Pancreas (tissue), 10 donors: ENCODE results near the gene EMX1. TPM values are rescaled to one million over a fixed set of nuclear protein-coding genes. Genes with fewer than 3 reads are reported as not detected.
A peak's percentile ranks its signal among the peaks of the same experiment; 100 is the strongest.

Experiments
- ATAC-seq, 4 donors: fragments of 200-7000 bp; cut with Tn5 transposase; one replicate each; pipeline versions ENCODE4 v1.8.0 to v1.9.1; 2020; ENCODE audit warnings: mild to moderate bottlenecking in 4 of 4, moderate library complexity in 4 of 4
- DNase-seq, 6 donors: peaks; one replicate each; pipeline ENCODE4 v3.0.0-alpha.2; 2020
- FAIRE-seq: peaks from 2 replicates; lab custom pipeline; 2012; peaks lifted over from hg19 to GRCh38; lab: Jason Lieb, UNC
- H3K27ac ChIP-seq, 4 donors: fragments of 200-600 bp; sonication (generic); 1 replicate in 3 of 4; 2 replicates in 1 of 4; pipeline versions ENCODE4 v1.5.0 to v1.8.0; 2020
- H3K27me3 ChIP-seq, 4 donors: fragments of 200-600 bp; one replicate each; pipeline ENCODE4 v1.8.0; 2021
- H3K36me3 ChIP-seq, 3 donors: fragments of 200-600 bp; sonication (generic) in 1 of 3; one replicate each; pipeline versions ENCODE4 v1.5.0 to v1.8.0; 2020 to 2021
- H3K4me1 ChIP-seq, 3 donors: fragments of 200-600 bp; one replicate each; pipeline ENCODE4 v1.8.0; 2021
- H3K4me3 ChIP-seq, 4 donors: fragments of 200-600 bp; sonication (generic) in 2 of 4; one replicate each; pipeline versions ENCODE4 v1.5.0 to v1.8.0; 2020 to 2021
- H3K9me3 ChIP-seq, 4 donors: fragments of 200-600 bp; one replicate each; pipeline ENCODE4 v1.8.0; 2021
- CTCF ChIP-seq, 4 donors: fragments of 200-600 bp; sonication (generic) in 3 of 4; IDR thresholded peaks; one replicate each; pipeline versions ENCODE4 v1.5.0 to v1.8.0; 2021; ENCODE audit warnings: antibody characterized with exemption in 4 of 4
- WGBS, 2 donors: extraction: QIAGEN DNeasy Blood & Tissue Kit; methylation state at CpG; one replicate each; pipeline ENCODE4 v1.1.7; 2013; 5-methylcytosine and 5-hydroxymethylcytosine counted together
- intact Hi-C, 3 donors: fragments of 100-400 bp; cut with DNase I; formaldehyde crosslinking; loops; one replicate each; pipeline versions ENCODE4 v1.11.1 to v1.14.2; 2022
- polyA plus RNA-seq, 2 donors: library from polyadenylated mRNA; stranded (reverse); fragments of 200-250 nt; gene quantifications; one replicate each; pipeline ENCODE4 v1.2.3, GENCODE V29; 2013
- total RNA-seq, 6 donors: library from RNA; stranded (reverse); fragmentation: NEBNext Ultra II Directional in 4 of 6; extraction: Animal tissue kit (Norgen Biotek cat#: 25700) in 4 of 6; gene quantifications; one replicate each; pipeline versions ENCODE4 v1.2.1 to v1.2.4, GENCODE V29; 2021 to 2023
- donor health status: healthy with polysubstance abuse.
- donor health status: DM: no; HTN: no; CAD: no; lungs with moderate emphysema.
- donor health status: DM: no; HTN: no; CAD: no.
- donor health status: control.
- donor health status: control.
- donor health status: Bipolar disorder and iron deficiency.
- donor health status: DM: yes; HTN: yes; CAD: no.
- donor health status: DM: no; HTN: no; CAD: no.
- donor health status: DM: no; HTN: no; CAD: no.
- donor health status: DM: yes; HTN: yes; CAD: no.

EMX1 gene
- total and polyA plus RNA-seq, 8 donors = 0.13 to 0.37 (median 0.28) TPM; not detected in 1

GRCh38 chr2:72950558-72951255 lies 33.4 kb downstream of the EMX1 start:
- 81 to 88% methylated on average over 12 to 13 of the region's 13 CpGs for WGBS, 2 donors
- Histone ChIP-seq H3K4me1 (no peaks in the 10 kb centered on the region), H3K9me3 (no peaks in the 10 kb centered on the region), H3K36me3 (no peaks in the 10 kb centered on the region), H3K27me3 (no peaks in the 10 kb centered on the region), H3K27ac (no peak overlapping the region), H3K4me3 (no peak overlapping the region)
- peak in 1 of 6 donors; percentile 55 for DNase-seq
- no peak for FAIRE-seq
- no peak for TF ChIP-seq CTCF (IDR thresholded peaks at IDR 0.05)
- ATAC-seq = no peak
- intact Hi-C loops = no loop called here

GRCh38 chr2:72951303-72952095 lies 34.2 kb downstream of the EMX1 start:
- FAIRE-seq (no peak), DNase-seq (peak in 1 of 6 donors; percentile 38), ATAC-seq (no peak)
- TF ChIP-seq CTCF (IDR thresholded peaks at IDR 0.05) = no peak
- no peaks in the 10 kb centered on the region for H3K4me1 ChIP-seq
- intact Hi-C loops = no loop called here
- no peaks in the 10 kb centered on the region for H3K36me3 ChIP-seq
- H3K4me3 ChIP-seq = no peak overlapping the region
- H3K27ac ChIP-seq = no peak overlapping the region
- H3K27me3 ChIP-seq = no peaks in the 10 kb centered on the region
- 90 to 91% methylated on average over 8 of the region's 8 CpGs for WGBS, 2 donors
- no peaks in the 10 kb centered on the region for H3K9me3 ChIP-seq

- ATAC-seq = no peak
- Histone ChIP-seq H3K4me1 (no peaks in the 10 kb centered on the region), H3K27me3 (no peaks in the 10 kb centered on the region), H3K4me3 (no peak overlapping the region), H3K27ac (no peak overlapping the region), H3K9me3 (no peaks in the 10 kb centered on the region), H3K36me3 (no peaks in the 10 kb centered on the region)
- WGBS, 2 donors = 88 to 90% methylated on average over 8 of the region's 8 CpGs
- intact Hi-C loops = no loop called here
- no peak for FAIRE-seq
- peak in 1 of 6 donors; percentile 13 for DNase-seq
- no peak for TF ChIP-seq CTCF (IDR thresholded peaks at IDR 0.05)
Observed at GRCh38 chr2:72952110-72952823, 34.9 kb downstream of the EMX1 start.

GRCh38 chr2:72952961-72953360 lies 35.6 kb downstream of the EMX1 start:
- Histone ChIP-seq H3K27me3 (no peaks in the 10 kb centered on the region), H3K9me3 (no peaks in the 10 kb centered on the region), H3K4me1 (no peaks in the 10 kb centered on the region), H3K27ac (no peak overlapping the region), H3K36me3 (no peaks in the 10 kb centered on the region), H3K4me3 (no peak overlapping the region)
- no peak for TF ChIP-seq CTCF (IDR thresholded peaks at IDR 0.05)
- peak in 1 of 6 donors; percentile 46 for DNase-seq
- ATAC-seq = no peak
- 90 to 93% methylated on average over 14 of the region's 14 CpGs for WGBS, 2 donors
- intact Hi-C loops = no loop called here
- no peak for FAIRE-seq
